ENCODE results near the gene SAP30BP.

- TF ChIP-seq POLR2A (IDR thresholded peaks at IDR 0.05; ENCODE audit: low read depth) (no peak), POLR2AphosphoS5 (IDR thresholded peaks at IDR 0.05) (no peak), EP300 (IDR thresholded peaks at IDR 0.05) (no peak)
- TF ChIP-seq, protein P1, sequence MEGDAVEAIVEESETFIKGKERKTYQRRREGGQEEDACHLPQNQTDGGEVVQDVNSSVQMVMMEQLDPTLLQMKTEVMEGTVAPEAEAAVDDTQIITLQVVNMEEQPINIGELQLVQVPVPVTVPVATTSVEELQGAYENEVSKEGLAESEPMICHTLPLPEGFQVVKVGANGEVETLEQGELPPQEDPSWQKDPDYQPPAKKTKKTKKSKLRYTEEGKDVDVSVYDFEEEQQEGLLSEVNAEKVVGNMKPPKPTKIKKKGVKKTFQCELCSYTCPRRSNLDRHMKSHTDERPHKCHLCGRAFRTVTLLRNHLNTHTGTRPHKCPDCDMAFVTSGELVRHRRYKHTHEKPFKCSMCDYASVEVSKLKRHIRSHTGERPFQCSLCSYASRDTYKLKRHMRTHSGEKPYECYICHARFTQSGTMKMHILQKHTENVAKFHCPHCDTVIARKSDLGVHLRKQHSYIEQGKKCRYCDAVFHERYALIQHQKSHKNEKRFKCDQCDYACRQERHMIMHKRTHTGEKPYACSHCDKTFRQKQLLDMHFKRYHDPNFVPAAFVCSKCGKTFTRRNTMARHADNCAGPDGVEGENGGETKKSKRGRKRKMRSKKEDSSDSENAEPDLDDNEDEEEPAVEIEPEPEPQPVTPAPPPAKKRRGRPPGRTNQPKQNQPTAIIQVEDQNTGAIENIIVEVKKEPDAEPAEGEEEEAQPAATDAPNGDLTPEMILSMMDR (IDR thresholded peaks at IDR 0.05) = no peak
Observed at GRCh38 chr17:75645889-75646637, 21.1 kb upstream of the SAP30BP start.
